ENCODE measurements around the gene MYO15B. TPM values are rescaled to one million over a fixed set of nuclear protein-coding genes. Genes with fewer than 3 reads are reported as not detected.
A peak's percentile ranks its signal among the peaks of the same experiment; 100 is the strongest.

Gene MYO15B
- total and polyA plus RNA-seq, 2 of the 13 experiments (the other 11 are each of a cell fraction or from before 2014, with no cell fraction given), result 2.8 to 8.1 TPM

GRCh38 chr17:75666959-75667790 is 79.6 kb downstream of the MYO15B start, which contains the start of the genes RECQL5 and SAP30BP (continued):
- TF ChIP-seq BRF2 (CRISPR knock-in tag; IDR thresholded peaks at IDR 0.05), result no peak
- TF ChIP-seq GZF1 (CRISPR knock-in tag; IDR thresholded peaks at IDR 0.05), result no peak
- 0 out of 2 replicates have a peak, but pooled peaks have one; percentile 14 for TF ChIP-seq ZNF784 (CRISPR knock-in tag; IDR thresholded peaks at IDR 0.05; ENCODE audit: borderline replicate concordance)
- 0 out of 2 replicates have a peak, but pooled peaks have one; percentile 10 for TF ChIP-seq TBX3 (IDR thresholded peaks at IDR 0.05; ENCODE audit: borderline replicate concordance)
- TF ChIP-seq CBX1 (IDR thresholded peaks at IDR 0.05; ENCODE audit: low read depth), result no peak
- TF ChIP-seq PAXIP1 (CRISPR knock-in tag; conservative IDR thresholded peaks at IDR 0.05), result no peak; the same call in 1 of the 2 replicates
- TF ChIP-seq ZNF44 (CRISPR knock-in tag; IDR thresholded peaks at IDR 0.05), result peak; percentile 97
- no peak for TF ChIP-seq ZNF550 (CRISPR knock-in tag; IDR thresholded peaks at IDR 0.05; ENCODE audit: borderline replicate concordance)
- TF ChIP-seq ELF1 (CRISPR knock-in tag; IDR thresholded peaks at IDR 0.05), result peak; percentile 97
- peak; percentile 53 for TF ChIP-seq STAT6 (CRISPR knock-in tag; IDR thresholded peaks at IDR 0.05; ENCODE audit: borderline replicate concordance)
- TF ChIP-seq HNRNPUL1 (IDR thresholded peaks at IDR 0.05; ENCODE audit: low read depth, low read length), result no peak
- no peak for TF ChIP-seq SOX5 (CRISPR knock-in tag; IDR thresholded peaks at IDR 0.05; ENCODE audit: borderline replicate concordance)
- TF ChIP-seq ZNF496 (CRISPR knock-in tag; IDR thresholded peaks at IDR 0.05; ENCODE audit: insufficient replicate concordance), result no peak
- peak; percentile 73; the same call in 1 of the 2 replicates for TF ChIP-seq SRY (CRISPR knock-in tag; IDR thresholded peaks at IDR 0.05)
- no peak for TF ChIP-seq BCL6 (CRISPR knock-in tag; IDR thresholded peaks at IDR 0.05)
- TF ChIP-seq YY1 (IDR thresholded peaks at IDR 0.05; ENCODE audit: insufficient read depth, insufficient replicate concordance, low read depth, low read length), result peak; percentile 96
- no peak for TF ChIP-seq NKX3-1 (CRISPR knock-in tag; IDR thresholded peaks at IDR 0.05)
- no peak for TF ChIP-seq CBX2 (IDR thresholded peaks at IDR 0.05; ENCODE audit: low read depth, low read length)
- no peak for TF ChIP-seq CBX2 (CRISPR knock-in tag; IDR thresholded peaks at IDR 0.05; ENCODE audit: low read depth)
- TF ChIP-seq SPEN (CRISPR knock-in tag; IDR thresholded peaks at IDR 0.05; ENCODE audit: low read depth), result peak; percentile 95
- no peak for TF ChIP-seq LCORL (IDR thresholded peaks at IDR 0.05)
- peak; percentile 34; the same call in 1 of the 2 replicates for TF ChIP-seq LCORL (CRISPR knock-in tag; IDR thresholded peaks at IDR 0.05)

All from HepG2 (cell line).